HG03103 (cell line): ENCODE measurements around the gene C6orf163.
"Not testable (repeated sequence)": the region's sequence is repeated elsewhere in the genome, so short reads cannot be mapped to it uniquely, and the experiment has no call there.

Source experiments
- ATAC-seq: cut with Tn5 transposase; IDR thresholded peaks from one replicate; pipeline ENCODE4 v1.9.1; 2021; ENCODE audit warnings: low read depth; ENCODE audit not compliant: unreplicated experiment

The C6orf163 gene

DNA sequence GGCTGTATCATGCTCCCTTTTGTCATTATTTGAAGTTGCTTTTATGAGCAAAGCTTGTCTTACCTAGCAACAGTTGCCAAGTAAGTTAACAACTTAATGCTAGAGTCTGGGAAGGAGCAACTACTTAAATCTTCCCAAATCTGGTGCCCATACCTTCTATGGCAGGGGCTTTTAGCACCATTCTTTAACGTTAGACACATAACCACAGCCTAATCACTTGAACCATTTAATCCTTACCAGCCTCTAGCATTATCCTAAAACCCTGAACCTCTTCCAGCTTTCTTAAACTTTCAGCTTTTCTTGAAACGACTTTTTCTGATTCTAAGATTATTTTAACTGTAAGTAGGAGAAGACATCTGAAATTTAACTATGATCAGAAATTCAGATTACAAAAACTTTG lies at the start of gene C6orf163:
Gene C6orf163 (plus strand): TSS at position 83 of the 400 bp plus-strand sequence. CDS start 287 bp downstream, at position 370.
- ATAC-seq = no peak

DNA sequence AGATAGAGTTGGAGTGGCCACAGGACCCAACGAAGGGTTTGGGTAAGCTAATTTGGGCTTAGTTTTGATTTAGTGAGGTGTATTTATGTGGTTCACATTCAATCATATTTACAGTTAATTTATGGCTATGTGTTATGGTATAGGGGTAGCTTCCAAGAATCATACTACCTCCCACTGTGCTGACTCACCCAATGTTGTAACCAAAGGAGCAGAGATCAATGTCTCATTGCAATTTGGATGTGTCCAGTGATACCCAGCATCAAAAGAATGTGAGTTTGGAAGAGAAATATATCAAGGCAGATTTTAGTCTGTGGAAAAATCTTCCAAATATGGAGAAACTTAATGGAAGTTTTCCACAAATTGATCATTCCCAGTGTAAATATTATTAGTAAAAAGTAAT lies 47.5 kb upstream of the C6orf163 start:
- no peak for ATAC-seq

DNA sequence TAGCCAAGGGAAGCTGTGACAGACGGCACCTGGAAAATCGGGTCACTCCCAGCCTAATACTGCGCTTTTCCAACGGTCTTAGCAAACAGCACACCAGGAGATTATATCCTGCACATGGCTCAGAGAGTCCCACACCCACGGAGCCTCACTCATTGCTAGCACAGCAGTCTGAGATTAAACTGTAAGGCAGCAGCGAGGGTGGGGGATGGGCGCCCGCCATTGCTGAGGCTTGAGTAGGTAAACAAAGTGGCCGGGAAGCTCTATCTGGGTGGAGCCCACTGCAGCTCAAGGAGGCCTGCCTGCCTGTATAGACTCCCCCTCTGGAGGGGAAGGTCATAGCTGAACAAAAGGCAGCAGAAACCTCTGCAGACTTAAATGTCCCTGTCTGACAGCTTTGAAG lies 43.3 kb upstream of the C6orf163 start:
- not testable (repeated sequence) for ATAC-seq

GRCh38 chr6:87308970-87309369 lies 35.6 kb upstream of the C6orf163 start:
- ATAC-seq = no peak

DNA sequence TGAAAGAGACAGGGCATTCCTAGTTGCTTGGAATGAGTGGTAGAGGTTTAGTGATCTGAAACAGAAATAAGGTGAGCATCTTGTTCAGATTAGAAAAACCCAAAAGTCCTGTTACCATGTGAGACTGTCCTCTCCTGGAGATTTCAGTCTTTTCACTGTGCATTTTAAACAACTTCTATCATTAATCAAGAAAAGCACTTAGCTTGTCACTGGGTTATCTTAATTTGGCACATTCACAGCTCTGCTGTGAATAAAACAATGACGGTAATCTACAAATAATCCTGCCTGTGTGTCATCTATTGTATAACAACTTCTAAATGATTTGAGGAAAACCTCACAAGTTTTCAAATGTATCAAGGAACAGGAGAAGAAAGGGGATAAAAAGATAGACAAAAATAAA lies 31.8 kb upstream of the C6orf163 start:
- ATAC-seq = no peak

GRCh38 chr6:87315071-87315470 lies 29.5 kb upstream of the C6orf163 start:
- ATAC-seq = no peak

GRCh38 chr6:87319271-87319987 lies 25.2 kb upstream of the C6orf163 start:
- no peak for ATAC-seq

DNA sequence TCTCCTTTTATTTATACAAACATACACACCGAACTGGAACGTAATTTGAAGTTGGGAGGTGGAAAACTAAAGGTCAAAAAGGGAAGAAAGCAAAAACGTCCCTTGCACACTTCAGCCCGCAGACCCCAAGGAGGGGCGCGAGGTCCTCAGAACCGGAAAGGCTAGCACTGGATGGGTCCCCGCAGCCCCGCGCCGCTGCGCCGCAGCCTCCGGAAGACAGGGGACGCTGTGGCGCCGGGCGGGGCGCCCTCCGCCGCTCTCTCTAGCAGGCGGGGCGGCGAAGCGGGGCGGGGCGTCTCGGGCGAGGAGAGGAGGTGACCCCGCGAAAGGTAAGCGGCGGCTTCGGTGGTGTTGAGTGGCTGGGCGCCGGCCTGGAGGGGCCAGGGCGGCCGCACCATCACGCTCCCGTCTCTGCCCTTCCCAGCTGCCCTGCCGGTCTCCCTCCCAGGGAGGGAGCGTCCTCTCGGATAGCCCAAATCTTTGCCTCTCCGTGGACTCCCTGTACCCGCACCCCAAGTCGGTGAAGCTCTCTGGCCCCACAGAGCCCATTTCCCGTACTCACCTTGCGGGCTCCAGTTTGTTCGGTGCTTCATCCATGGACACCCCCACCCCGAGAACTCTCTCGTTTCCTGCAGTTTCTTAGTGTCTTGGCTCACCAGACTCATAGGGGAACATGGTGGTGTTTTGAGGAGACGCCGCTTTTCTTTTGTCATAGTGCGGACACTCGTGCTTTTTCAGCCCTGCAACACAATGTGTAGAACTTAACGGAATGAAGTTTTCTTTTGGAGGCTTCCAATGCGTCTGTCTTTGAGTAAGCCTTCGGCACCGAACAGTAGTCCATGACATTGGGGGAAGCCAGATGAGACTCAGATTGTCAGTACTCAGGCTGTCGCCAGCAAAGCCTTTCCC lies 22.1 kb upstream of the C6orf163 start, which contains the start of gene SMIM8:
Gene SMIM8 (plus strand): TSS at position 285 of the 909 bp plus-strand sequence. CDS start 14,444 bp downstream, outside the sequence.
- peak; percentile 100 for ATAC-seq

DNA sequence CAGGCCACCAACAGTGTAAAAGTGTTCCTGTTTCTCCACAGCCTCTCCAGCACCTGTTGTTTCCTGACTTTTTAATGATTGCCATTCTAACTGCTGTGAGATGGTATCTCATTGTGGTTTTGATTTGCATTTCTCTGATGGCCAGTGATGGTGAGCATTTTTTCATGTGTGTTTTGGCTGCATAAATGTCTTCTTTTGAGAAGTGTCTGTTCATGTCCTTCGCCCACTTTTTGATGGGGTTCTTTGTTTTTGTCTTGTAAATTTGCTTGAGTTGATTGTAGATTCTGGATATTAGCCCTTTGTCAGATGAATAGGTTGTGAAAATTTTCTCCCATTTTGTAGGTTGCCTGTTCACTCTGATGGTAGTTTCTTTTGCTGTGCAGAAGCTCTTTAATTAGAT lies 20.7 kb upstream of the C6orf163 start:
- not testable (repeated sequence) for ATAC-seq

DNA sequence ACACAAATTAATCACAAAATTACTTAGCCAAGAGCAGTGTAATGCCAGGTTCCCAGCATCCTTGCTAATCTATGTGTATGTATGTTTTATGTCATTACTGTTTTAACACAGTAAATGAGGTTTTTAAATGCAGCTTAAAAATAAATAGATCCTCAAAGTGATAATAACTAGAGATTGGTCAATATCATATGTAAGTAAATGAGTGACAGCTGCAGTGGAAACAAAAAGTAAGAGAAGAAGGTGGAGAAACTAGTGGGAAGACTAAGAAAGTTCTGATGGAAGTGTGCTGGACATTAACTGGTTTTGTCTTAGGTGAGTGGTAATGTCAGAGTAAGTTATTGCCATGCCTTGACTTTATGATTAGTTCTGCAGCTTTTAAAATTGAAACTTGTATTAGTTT lies 13.7 kb upstream of the C6orf163 start:
- ATAC-seq = no peak

- ATAC-seq = no peak
Observed at GRCh38 chr6:87333033-87333432, 11.6 kb upstream of the C6orf163 start.

- no peak for ATAC-seq
Observed at GRCh38 chr6:87333591-87334181, 10.9 kb upstream of the C6orf163 start.

- ATAC-seq = no peak
Observed at GRCh38 chr6:87334683-87335082, 9.9 kb upstream of the C6orf163 start.

- no peak for ATAC-seq
Observed at GRCh38 chr6:87336367-87336766, 8.2 kb upstream of the C6orf163 start.

GRCh38 chr6:87340230-87340629 lies 4.4 kb upstream of the C6orf163 start:
- ATAC-seq = no peak

- no peak for ATAC-seq
Observed at GRCh38 chr6:87341158-87341557, 3.5 kb upstream of the C6orf163 start.

GRCh38 chr6:87341899-87342298 lies 2.7 kb upstream of the C6orf163 start:
- peak; percentile 90 for ATAC-seq

DNA sequence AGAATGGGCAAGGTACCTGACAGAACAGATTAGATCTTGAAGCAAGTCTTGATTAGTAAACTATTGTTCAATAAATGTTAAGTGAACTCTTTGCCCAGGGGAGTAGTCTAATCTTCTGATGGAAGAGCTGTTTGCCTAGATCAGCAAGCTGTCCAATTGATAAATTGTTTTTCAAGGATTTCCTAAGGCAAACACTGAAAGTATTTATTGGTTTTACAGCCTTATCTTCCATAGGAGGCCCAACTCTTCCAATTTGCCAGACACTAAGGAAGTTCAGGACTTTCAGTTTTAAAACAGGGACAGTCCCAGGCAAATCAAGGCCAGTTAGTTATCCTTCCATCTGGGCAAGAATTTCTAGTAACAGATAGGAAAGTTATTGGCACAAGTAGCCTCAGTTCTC lies 1.8 kb upstream of the C6orf163 start:
- no peak for ATAC-seq

DNA sequence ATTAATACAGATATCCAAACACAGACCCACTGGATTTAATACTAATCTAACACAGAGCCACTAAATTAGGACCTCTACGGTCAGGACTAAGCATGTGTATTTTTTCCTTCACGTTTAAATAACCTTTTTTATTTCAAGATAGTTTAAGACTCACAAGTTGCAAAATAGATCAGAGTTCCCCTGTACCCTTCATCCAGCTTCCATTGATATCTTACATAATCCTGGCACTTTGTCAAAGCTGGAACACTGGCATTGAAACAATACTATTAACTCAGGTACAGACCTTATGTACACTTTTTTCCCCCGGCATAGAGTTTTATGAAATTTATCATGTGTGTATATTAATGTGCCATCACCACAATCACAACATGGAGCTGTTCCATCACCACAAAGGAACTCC lies 2.1 kb downstream of the C6orf163 start:
- no peak for ATAC-seq

- no peak for ATAC-seq
Observed at GRCh38 chr6:87349896-87350295, 5.3 kb downstream of the C6orf163 start.

- ATAC-seq = no peak
Observed at GRCh38 chr6:87350516-87350915, 5.9 kb downstream of the C6orf163 start.
